Cerebellar nuclear complex (tissue), 1 donor: ENCODE results near the gene LRRC23.
"Not testable (repeated sequence)": the region's sequence is repeated elsewhere in the genome, so short reads cannot be mapped to it uniquely, and the experiment has no call there.

ENCODE experiments used
- DNase-seq, 2 experiments: peaks; one replicate each; lab custom pipeline; 2025; lab: John Stamatoyannopoulos, UW

The LRRC23 gene

GRCh38 chr12:6872073-6873048, 32.3 kb upstream of the LRRC23 start:
- DNase-seq = peak; percentile 8 to 21

GRCh38 chr12:6873094-6874014, 31.3 kb upstream of the LRRC23 start, which contains the start of gene SPSB2:
Gene SPSB2, minus strand, starts transcription at chr12:6873303. Its CDS starts 402 bp downstream, at chr12:6872901.
- DNase-seq = peak; percentile 14 to 56

- DNase-seq = not testable (repeated sequence)
These were observed 30.6 kb upstream of the LRRC23 start for GRCh38 chr12:6874015-6874368.

- DNase-seq = not testable (repeated sequence)
These were observed 24.8 kb upstream of the LRRC23 start for GRCh38 chr12:6879824-6880223.

GRCh38 chr12:6883252-6883651, 21.4 kb upstream of the LRRC23 start:
- DNase-seq = no peak

- no peak for DNase-seq
These were observed 20.9 kb upstream of the LRRC23 start for GRCh38 chr12:6883683-6884082.

- DNase-seq = no peak
These were observed 20.1 kb upstream of the LRRC23 start for GRCh38 chr12:6884539-6884938.

GRCh38 chr12:6886206-6886999, 18.2 kb upstream of the LRRC23 start:
- DNase-seq = not testable (repeated sequence)

- no peak for DNase-seq
These were observed 17.2 kb upstream of the LRRC23 start for GRCh38 chr12:6887460-6887859.

- DNase-seq = no peak
These were observed 16.3 kb upstream of the LRRC23 start for GRCh38 chr12:6888360-6888759.

- DNase-seq = not testable (repeated sequence)
These were observed 15.8 kb upstream of the LRRC23 start for GRCh38 chr12:6888794-6889193.

- not testable (repeated sequence) for DNase-seq
These were observed 14.6 kb upstream of the LRRC23 start for GRCh38 chr12:6889775-6890573.

- peak; percentile 79 to 81 for DNase-seq
These were observed 13.6 kb upstream of the LRRC23 start for GRCh38 chr12:6890789-6891645.

- no peak for DNase-seq
These were observed 13.0 kb upstream of the LRRC23 start for GRCh38 chr12:6891646-6892001.

- DNase-seq = not testable (repeated sequence)
These were observed 11.9 kb upstream of the LRRC23 start for GRCh38 chr12:6892683-6893082.

GRCh38 chr12:6894321-6894720, 10.3 kb upstream of the LRRC23 start:
- DNase-seq = no peak

- peak; percentile 70 to 89 for DNase-seq
These were observed 7.7 kb upstream of the LRRC23 start for GRCh38 chr12:6896846-6897435.

- no peak for DNase-seq
These were observed 5.2 kb upstream of the LRRC23 start for GRCh38 chr12:6899427-6899826.

GRCh38 chr12:6899837-6900519, 4.6 kb upstream of the LRRC23 start:
- DNase-seq = no peak
